ENCODE results near the gene DYNC1I1. TPM values are rescaled to one million over a fixed set of nuclear protein-coding genes. Genes with fewer than 3 reads are reported as not detected.

DYNC1I1 gene
- total and polyA plus RNA-seq, 2 donors (not counting 3 experiments of a cell fraction or from before 2014, with no cell fraction given) = 1.8 to 3.6 TPM

DNA sequence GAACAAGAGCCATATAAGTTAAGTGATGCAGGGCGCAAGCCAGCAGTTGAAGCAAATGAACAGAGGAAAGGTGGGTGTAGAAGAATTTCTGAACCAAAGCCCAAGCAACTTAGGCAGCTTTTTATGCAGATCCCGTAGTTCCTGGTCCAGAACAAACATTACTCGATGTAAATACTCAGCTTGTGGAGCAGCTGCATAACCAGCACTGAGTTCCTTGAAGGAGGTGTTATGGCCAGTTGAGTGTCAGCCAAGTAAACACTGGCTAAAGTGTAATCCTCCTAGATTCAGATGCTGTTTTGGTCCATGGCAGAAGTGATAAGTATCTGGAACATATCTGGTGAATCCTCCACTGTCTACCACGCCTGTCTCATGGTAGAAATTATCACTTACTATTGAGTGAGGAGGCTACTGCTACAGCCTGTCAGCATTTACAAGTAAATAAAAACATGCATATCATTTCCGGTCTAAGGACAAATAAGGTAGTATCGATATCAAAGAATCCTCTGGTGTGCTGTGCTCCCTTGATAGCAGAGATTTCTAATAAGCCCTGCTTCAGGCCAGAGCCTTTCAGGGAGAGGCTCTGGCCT, 213.9 kb downstream of the DYNC1I1 start:
- Histone ChIP-seq H3K9me3 (replicated peaks; ENCODE audit: control insufficient read depth, insufficient read depth, low read length) (no peaks in the 10 kb centered on the region), H3K9me1 (replicated peaks; ENCODE audit: control insufficient read depth, extremely low read depth, insufficient read depth, low read length) (no peaks in the 10 kb centered on the region), H3K36me3 (ENCODE audit: control insufficient read depth in 2 of 2, extremely low read depth in 1 of 2, insufficient read depth in 2 of 2, low read length in 2 of 2) (no peaks in the 10 kb centered on the region), H3K9ac (replicated peaks; ENCODE audit: extremely low read depth, insufficient read depth, low read length) (no peak overlapping the region), H2AFZ (ENCODE audit: low read depth, low read length) (no peak overlapping the region), H4K20me1 (replicated peaks; ENCODE audit: control insufficient read depth, extremely low read depth, insufficient read depth, low read length) (no peaks in the 10 kb centered on the region), H3K4me2 (ENCODE audit: insufficient read depth, low read length) (no peak overlapping the region), H3K4me3 (replicated peaks in 1 of 3; ENCODE audit: insufficient read depth in 1 of 3, low read depth in 1 of 3, low read length in 3 of 3) (no peak overlapping the region), H3K79me2 (ENCODE audit: control insufficient read depth, insufficient read depth, low read length) (no peaks in the 10 kb centered on the region), H3K27ac (ENCODE audit: insufficient read depth, low read depth, low read length) (no peak overlapping the region), H3K27me3 (ENCODE audit: control insufficient read depth in 2 of 2, insufficient read depth in 2 of 2, low read length in 2 of 2) (no peaks in the 10 kb centered on the region), H3K4me1 (ENCODE audit: control insufficient read depth, extremely low read depth, insufficient read depth, low read length) (peaks cover 14% of the 10 kb centered on the region)
- CTCF ChIA-PET = interaction anchor here (1.3 kb wide), 1 partner anchor 1042 kb away, joined by 3 read pairs; no protein-coding TSS in a partner anchor
- intact Hi-C loops (cut with micrococcal nuclease) = no loop called here
- TF ChIP-seq FOS (IDR thresholded peaks at IDR 0.05; ENCODE audit: borderline replicate concordance, insufficient read depth, low read length) (no peak), EZH2 (IDR thresholded peaks at IDR 0.05; ENCODE audit: borderline replicate concordance, low read depth, low read length, severe bottlenecking) (no peak), MYC (IDR thresholded peaks at IDR 0.05; ENCODE audit: low read depth, low read length) (no peak), POLR2AphosphoS5 (IDR thresholded peaks at IDR 0.05; ENCODE audit: insufficient read depth, low read depth, low read length) (no peak), POLR2A (IDR thresholded peaks at IDR 0.05; ENCODE audit: low read depth, low read length) (no peak), GATA2 (IDR thresholded peaks at IDR 0.05; ENCODE audit: insufficient read depth, insufficient read length, low read depth, low read length) (no peak), JUN (IDR thresholded peaks at IDR 0.05; ENCODE audit: borderline replicate concordance, insufficient read depth, insufficient read length, low read depth) (no peak)
- TF ChIP-seq, protein P1, sequence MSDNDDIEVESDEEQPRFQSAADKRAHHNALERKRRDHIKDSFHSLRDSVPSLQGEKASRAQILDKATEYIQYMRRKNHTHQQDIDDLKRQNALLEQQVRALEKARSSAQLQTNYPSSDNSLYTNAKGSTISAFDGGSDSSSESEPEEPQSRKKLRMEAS (IDR thresholded peaks at IDR 0.05; ENCODE audit: insufficient read depth, insufficient read length) = no peak
- TF ChIP-seq, protein P2, sequence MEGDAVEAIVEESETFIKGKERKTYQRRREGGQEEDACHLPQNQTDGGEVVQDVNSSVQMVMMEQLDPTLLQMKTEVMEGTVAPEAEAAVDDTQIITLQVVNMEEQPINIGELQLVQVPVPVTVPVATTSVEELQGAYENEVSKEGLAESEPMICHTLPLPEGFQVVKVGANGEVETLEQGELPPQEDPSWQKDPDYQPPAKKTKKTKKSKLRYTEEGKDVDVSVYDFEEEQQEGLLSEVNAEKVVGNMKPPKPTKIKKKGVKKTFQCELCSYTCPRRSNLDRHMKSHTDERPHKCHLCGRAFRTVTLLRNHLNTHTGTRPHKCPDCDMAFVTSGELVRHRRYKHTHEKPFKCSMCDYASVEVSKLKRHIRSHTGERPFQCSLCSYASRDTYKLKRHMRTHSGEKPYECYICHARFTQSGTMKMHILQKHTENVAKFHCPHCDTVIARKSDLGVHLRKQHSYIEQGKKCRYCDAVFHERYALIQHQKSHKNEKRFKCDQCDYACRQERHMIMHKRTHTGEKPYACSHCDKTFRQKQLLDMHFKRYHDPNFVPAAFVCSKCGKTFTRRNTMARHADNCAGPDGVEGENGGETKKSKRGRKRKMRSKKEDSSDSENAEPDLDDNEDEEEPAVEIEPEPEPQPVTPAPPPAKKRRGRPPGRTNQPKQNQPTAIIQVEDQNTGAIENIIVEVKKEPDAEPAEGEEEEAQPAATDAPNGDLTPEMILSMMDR (IDR thresholded peaks at IDR 0.05; ENCODE audit: extremely low read depth in 1 of 2, insufficient read depth in 1 of 2, low read depth in 1 of 2, low read length in 2 of 2) = no peak
- POLR2A ChIA-PET = no interaction called here
- dilution Hi-C loops (cut with MboI; ENCODE audit: extremely low pct_ligation_motif_present, low sequenced_read_pairs) = no loop called here
- BruUV-seq (replicated peaks) = no TSS peak
- DNase-seq (ENCODE audit: low read depth, low spot score) = no peak
- no peak for FAIRE-seq
